H1 (cell line): ENCODE data around the gene POU6F2. TPM values are rescaled to one million over a fixed set of nuclear protein-coding genes. Genes with fewer than 3 reads are reported as not detected.

Experiments used
- EP300 ChIP-seq, 2 experiments: IDR thresholded peaks; 1 replicate in 1 of 2; 2 replicates in 1 of 2; pipeline ENCODE4 v1.6.1; 2011 to 2012; ENCODE audit warnings: low read depth in 2 of 2, low read length in 2 of 2, mild to moderate bottlenecking in 2 of 2, borderline replicate concordance in 1 of 2, inconsistent platforms in 1 of 2, moderate library complexity in 1 of 2
- HDAC2 ChIP-seq, 2 experiments: fragments of 300-600 bp in 1 of 2; sonication (generic) in 1 of 2; IDR thresholded peaks; 2 replicates each; pipeline ENCODE4 v1.6.1; 2011 to 2012; ENCODE audit warnings: low read depth in 2 of 2, low read length in 2 of 2, mild to moderate bottlenecking in 2 of 2, moderate library complexity in 2 of 2, borderline replicate concordance in 1 of 2, inconsistent platforms in 1 of 2
- JUND ChIP-seq: IDR thresholded peaks from 2 replicates; pipeline ENCODE4 v1.6.1; 2011; ENCODE audit warnings: mild to moderate bottlenecking, improper control_type of control experiment, low read length
- MAFK ChIP-seq: IDR thresholded peaks from 2 replicates; pipeline ENCODE4 v1.6.1; 2012; ENCODE audit warnings: low read depth, mild to moderate bottlenecking, improper control_type of control experiment, low read length
- NRF1 ChIP-seq: IDR thresholded peaks from 2 replicates; pipeline ENCODE4 v1.6.1; 2011; ENCODE audit warnings: mild to moderate bottlenecking, low read depth, low read length, improper control_type of control experiment
- PHF8 ChIP-seq: fragments of 200-600 bp; sonication (generic); conservative IDR thresholded peaks from 2 replicates; pipeline ENCODE4 v1.7.1; 2012; ENCODE audit warnings: low read depth, mild to moderate bottlenecking, inconsistent platforms, low read length, moderate library complexity
- TAF7 ChIP-seq: optimal IDR thresholded peaks from 2 replicates; pipeline ENCODE3; 2011; ENCODE audit warnings: low read depth, mild to moderate bottlenecking, inconsistent platforms, low read length, moderate library complexity, borderline replicate concordance
- TBP ChIP-seq: IDR thresholded peaks from 2 replicates; pipeline ENCODE4 v1.6.1; 2011; ENCODE audit warnings: low read depth, low read length, improper control_type of control experiment
- TEAD4 ChIP-seq: IDR thresholded peaks from 2 replicates; pipeline ENCODE4 v1.6.1; 2012; ENCODE audit warnings: low read depth, low read length, inconsistent platforms, mixed read lengths
- YY1 ChIP-seq: IDR thresholded peaks from 2 replicates; pipeline ENCODE4 v1.6.1; 2011; ENCODE audit warnings: low read depth, mild to moderate bottlenecking, low read length
- polyA plus RNA-seq, 7 experiments: library from polyadenylated mRNA; depleted of rRNA in 3 of 7; stranded (reverse) in 5 of 7; unstranded in 2 of 7; fragments of >200 nt in 5 of 7; fragments of 200-250 nt in 2 of 7; gene quantifications; 1 replicate in 5 of 7; 2 replicates in 1 of 7; 4 replicates in 1 of 7; pipeline versions ENCODE4 v1.2.1 to v1.2.3, GENCODE V29; 2011 to 2013; ENCODE audit warnings: missing spikeins in 2 of 7, mixed read lengths in 2 of 7
- total RNA-seq: library from RNA; stranded (reverse); fragmentation: NEBNext Ultra II Directional; extraction: Animal tissue kit (Norgen Biotek cat#: 25700); gene quantifications from 2 replicates; pipeline ENCODE4 v1.2.1, GENCODE V29; 2021

Gene POU6F2
- total and polyA plus RNA-seq, 2 of the 8 experiments (the other 6 are each of a cell fraction or from before 2014, with no cell fraction given) = 1.1 to 2.0 TPM

DNA sequence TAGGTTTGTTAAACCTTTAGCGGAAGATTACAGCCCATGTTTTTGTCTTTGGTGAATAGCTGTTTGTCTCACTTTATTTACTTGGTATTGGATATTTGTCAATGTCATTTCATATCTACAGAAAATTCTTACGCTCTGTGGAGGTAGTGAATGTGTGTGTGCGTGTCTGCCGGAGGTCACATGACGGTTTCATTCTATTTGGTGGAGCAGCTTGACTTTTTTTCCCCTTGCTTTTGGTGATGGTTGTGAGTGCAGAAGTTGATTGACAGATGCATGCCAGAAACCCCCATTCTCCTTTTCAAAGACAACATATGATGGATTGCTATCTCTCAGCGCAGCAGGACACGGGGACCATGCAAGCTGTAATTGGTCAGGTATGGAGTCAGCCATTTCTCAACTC, at the start of gene POU6F2 (continued):
- TF ChIP-seq TAF7 (no peak), YY1 (no peak), NRF1 (no peak), EP300 (IDR thresholded peaks at IDR 0.05; ENCODE audit: borderline replicate concordance in 1 of 2, low read depth in 2 of 2, low read length in 2 of 2) (no peak), TBP (no peak), HDAC2 (IDR thresholded peaks at IDR 0.05; ENCODE audit: borderline replicate concordance in 1 of 2, low read depth in 2 of 2, low read length in 2 of 2) (no peak), MAFK (no peak), PHF8 (no peak), JUND (no peak), TEAD4 (no peak)
